B cell (primary cell): ENCODE data around the gene ST6GAL1. TPM values are rescaled to one million over a fixed set of nuclear protein-coding genes. Genes with fewer than 3 reads are reported as not detected.
A peak's percentile ranks its signal among the peaks of the same experiment; 100 is the strongest.

Experiments used
- ATAC-seq: fragments of 200-7000 bp; cut with Tn5 transposase; one replicate; pipeline ENCODE4 v1.10.0; 2021; ENCODE audit warnings: low read depth, mild to moderate bottlenecking, moderate number of reproducible peaks, moderate library complexity
- CTCF ChIA-PET: fragments of 350-600 bp; sonication (Branson Sonifier 250); formaldehyde crosslinking; loops from one replicate; lab custom pipeline; 2021; ENCODE audit warnings: antibody characterized with exemption, inconsistent platforms; lab: Charles Lee
- POLR2A ChIA-PET: fragments of 350-600 bp; sonication (Branson Sonifier 250); formaldehyde crosslinking; loops from one replicate; lab custom pipeline; 2021; ENCODE audit warnings: antibody characterized with exemption; lab: Charles Lee
- DNase-seq: peaks from one replicate; pipeline ENCODE4 v3.0.0; 2013
- H2AFZ ChIP-seq: 2 replicates; pipeline ENCODE4 v1.6.1; 2012; ENCODE audit warnings: mild to moderate bottlenecking, low read depth, low read length; ENCODE audit not compliant: insufficient read depth, poor library complexity, severe bottlenecking
- H3K27ac ChIP-seq, 2 donors: 1 replicate in 1 of 2; 2 replicates in 1 of 2; pipeline ENCODE4 v1.5.1; 2012 to 2013; ENCODE audit warnings: low read length in 2 of 2, mild to moderate bottlenecking in 2 of 2, moderate library complexity in 1 of 2
- H3K27me3 ChIP-seq, 4 experiments: fragments of 200-600 bp in 1 of 4; sonication (generic) in 1 of 4; replicated peaks in 1 of 4; 1 replicate in 2 of 4; 2 replicates in 2 of 4; pipeline versions ENCODE4 v1.6.1 to v1.7.0; 2013 to 2016; ENCODE audit warnings: low read length in 3 of 4, mild to moderate bottlenecking in 2 of 4, mixed read lengths in 1 of 4, moderate library complexity in 1 of 4; ENCODE audit not compliant: insufficient read depth in 4 of 4, control insufficient read depth in 3 of 4; ENCODE audit errors: control extremely low read depth in 1 of 4
- H3K36me3 ChIP-seq, 2 experiments: replicated peaks in 1 of 2; 1 replicate in 1 of 2; 2 replicates in 1 of 2; pipeline versions ENCODE4 v1.6.1 to v1.7.1; 2013; ENCODE audit warnings: low read length in 1 of 2; ENCODE audit not compliant: insufficient read depth in 2 of 2, control insufficient read depth in 1 of 2; ENCODE audit errors: control extremely low read depth in 1 of 2, extremely low read depth in 1 of 2
- H3K4me1 ChIP-seq, 2 donors: fragments of 200-600 bp in 1 of 2; sonication (generic) in 1 of 2; 1 replicate in 1 of 2; 2 replicates in 1 of 2; pipeline versions ENCODE4 v1.5.1 to v1.6.1; 2013 to 2017; ENCODE audit warnings: low read length in 2 of 2; ENCODE audit not compliant: control insufficient read depth in 2 of 2, insufficient read depth in 2 of 2
- H3K4me2 ChIP-seq: replicated peaks from 2 replicates; pipeline ENCODE3; 2012; ENCODE audit warnings: mild to moderate bottlenecking, low read depth, low read length; ENCODE audit not compliant: poor library complexity, severe bottlenecking
- H3K4me3 ChIP-seq, 5 experiments: fragments of 200-600 bp in 1 of 5; sonication (generic) in 1 of 5; 1 replicate in 3 of 5; 2 replicates in 2 of 5; pipeline versions ENCODE4 v1.5.1 to v1.7.0; 2011 to 2016; ENCODE audit warnings: low read length in 4 of 5, mild to moderate bottlenecking in 4 of 5, low read depth in 2 of 5, control low read depth in 1 of 5, moderate library complexity in 1 of 5; ENCODE audit not compliant: insufficient read depth in 1 of 5; ENCODE audit errors: control extremely low read depth in 1 of 5, extremely low read depth in 1 of 5
- H3K79me2 ChIP-seq: fragments of 200-600 bp; sonication (generic); one replicate; pipeline ENCODE4 v1.6.0; 2016; ENCODE audit warnings: low read length; ENCODE audit not compliant: control insufficient read depth, insufficient read depth
- H3K9ac ChIP-seq: fragments of 200-600 bp; sonication (generic); 2 replicates; pipeline ENCODE4 v1.6.1; 2017; ENCODE audit warnings: mild to moderate bottlenecking, low read length, moderate library complexity
- H3K9me3 ChIP-seq, 3 donors: one replicate each; pipeline versions ENCODE4 v1.6.1 to v1.7.1; 2013; ENCODE audit warnings: low read length in 2 of 3; ENCODE audit not compliant: control insufficient read depth in 2 of 3, insufficient read depth in 1 of 3; ENCODE audit errors: control extremely low read depth in 1 of 3
- H4K20me1 ChIP-seq: 2 replicates; pipeline ENCODE4 v1.6.0; 2012; ENCODE audit warnings: mild to moderate bottlenecking, low read length; ENCODE audit not compliant: insufficient read depth, control insufficient read depth, poor library complexity, severe bottlenecking
- H3K27ac Mint-ChIP-seq: one replicate; pipeline ENCODE4 v1.8.0; 2021; ENCODE audit warnings: mixed read lengths
- H3K27me3 Mint-ChIP-seq: one replicate; pipeline ENCODE4 v1.8.0; 2021; ENCODE audit warnings: mixed read lengths
- H3K4me1 Mint-ChIP-seq: one replicate; pipeline ENCODE4 v1.8.0; 2021; ENCODE audit warnings: mixed read lengths
- H3K4me3 Mint-ChIP-seq: one replicate; pipeline ENCODE4 v1.8.0; 2021; ENCODE audit warnings: mixed read lengths
- H3K9me3 Mint-ChIP-seq: one replicate; pipeline ENCODE4 v1.8.0; 2022; ENCODE audit warnings: mixed read lengths; ENCODE audit not compliant: insufficient read depth
- EZH2 ChIP-seq: IDR thresholded peaks from 2 replicates; pipeline ENCODE4 v1.6.1; 2012; ENCODE audit warnings: borderline replicate concordance, low read depth, mild to moderate bottlenecking, moderate library complexity, low read length; ENCODE audit not compliant: insufficient read depth, poor library complexity, severe bottlenecking
- WGBS: methylation state at CpG from one replicate; pipeline ENCODE4 v1.1.5; 2013; ENCODE audit warnings: missing lambda C conversion rate; ENCODE audit not compliant: insufficient coverage; 5-methylcytosine and 5-hydroxymethylcytosine counted together
- intact Hi-C: fragments of 100-400 bp; cut with micrococcal nuclease; formaldehyde crosslinking; loops from one replicate; pipeline ENCODE4 v1.10.0; 2022
- polyA plus RNA-seq: library from polyadenylated mRNA; depleted of rRNA; stranded (reverse); fragments of >200 nt; gene quantifications from 2 replicates; pipeline ENCODE4 v1.2.3, GENCODE V29; 2012
- total RNA-seq, 2 donors: library from RNA; stranded (reverse); fragments of 120-200 nt in 1 of 2; gene quantifications; 1 replicate in 1 of 2; 2 replicates in 1 of 2; pipeline versions ENCODE4 v1.2.3 to v1.2.4, GENCODE V29; 2013 to 2022
- TF ChIP-seq, protein P1 (sequence below): fragments of 200-600 bp; IDR thresholded peaks from one replicate; pipeline ENCODE4 v1.8.0; 2022; ENCODE audit warnings: antibody characterized with exemption, mild to moderate bottlenecking

The ST6GAL1 gene
- total and polyA plus RNA-seq, 2 donors (not counting 1 experiment from before 2014, with no cell fraction given) = 174 to 563 TPM

DNA sequence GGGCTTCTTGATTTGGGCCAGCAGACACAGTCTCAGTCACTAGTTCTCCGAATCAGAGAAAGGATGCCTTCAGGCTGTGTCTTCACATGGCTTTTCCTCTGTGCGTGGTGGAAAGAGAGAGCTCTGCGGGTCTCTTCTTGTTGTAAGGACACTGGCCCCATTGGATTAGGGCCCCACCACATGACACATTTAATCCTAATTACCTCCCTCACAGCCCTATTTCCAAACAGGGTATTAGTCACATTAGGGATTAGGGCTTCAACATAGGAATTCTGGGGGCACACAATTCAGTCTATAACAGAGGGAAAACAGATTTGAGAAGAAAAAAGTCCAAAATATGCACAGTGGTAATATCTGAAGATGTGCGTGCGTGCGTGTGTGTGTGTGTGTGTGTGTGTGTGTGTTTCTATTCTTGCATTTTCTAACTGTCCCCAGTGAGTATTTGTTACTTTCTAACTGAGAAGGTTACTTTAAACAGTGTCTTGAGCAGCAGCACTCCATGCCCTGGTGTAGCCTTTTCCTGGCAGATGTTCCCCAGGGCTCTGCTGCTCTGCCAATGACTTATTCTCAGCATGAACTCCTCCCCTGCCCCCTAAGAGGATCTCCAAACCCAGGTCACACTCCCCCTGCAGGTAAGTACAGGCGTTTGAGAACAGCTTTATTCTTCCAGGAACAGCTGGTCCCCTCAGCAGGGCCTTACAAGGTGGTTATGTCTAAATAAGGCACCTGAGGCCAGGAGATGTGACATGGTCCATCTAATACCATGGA lies 136.1 kb downstream of the ST6GAL1 start:
- H3K4me1 ChIP-seq = peaks cover 70 to 86% of the 10 kb centered on the region in 2 donors
- peaks cover 91% of the 10 kb centered on the region for H3K79me2 ChIP-seq
- no peaks in the 10 kb centered on the region for H3K9me3 ChIP-seq
- no peaks in the 10 kb centered on the region for H3K27me3 ChIP-seq
- CTCF ChIA-PET = interaction anchor here (0.5 to 3.6 kb wide), 15 partner anchors 7 to 217 kb away, joined by 3 to 24 read pairs (median 5); no protein-coding TSS in a partner anchor
- peak; percentile 31 for ATAC-seq
- H3K36me3 ChIP-seq = peaks cover 3 to 82% of the 10 kb centered on the region in 2 experiments
- no peak overlapping the region for H2AFZ ChIP-seq
- no peak for TF ChIP-seq EZH2
- TF ChIP-seq, protein P1, sequence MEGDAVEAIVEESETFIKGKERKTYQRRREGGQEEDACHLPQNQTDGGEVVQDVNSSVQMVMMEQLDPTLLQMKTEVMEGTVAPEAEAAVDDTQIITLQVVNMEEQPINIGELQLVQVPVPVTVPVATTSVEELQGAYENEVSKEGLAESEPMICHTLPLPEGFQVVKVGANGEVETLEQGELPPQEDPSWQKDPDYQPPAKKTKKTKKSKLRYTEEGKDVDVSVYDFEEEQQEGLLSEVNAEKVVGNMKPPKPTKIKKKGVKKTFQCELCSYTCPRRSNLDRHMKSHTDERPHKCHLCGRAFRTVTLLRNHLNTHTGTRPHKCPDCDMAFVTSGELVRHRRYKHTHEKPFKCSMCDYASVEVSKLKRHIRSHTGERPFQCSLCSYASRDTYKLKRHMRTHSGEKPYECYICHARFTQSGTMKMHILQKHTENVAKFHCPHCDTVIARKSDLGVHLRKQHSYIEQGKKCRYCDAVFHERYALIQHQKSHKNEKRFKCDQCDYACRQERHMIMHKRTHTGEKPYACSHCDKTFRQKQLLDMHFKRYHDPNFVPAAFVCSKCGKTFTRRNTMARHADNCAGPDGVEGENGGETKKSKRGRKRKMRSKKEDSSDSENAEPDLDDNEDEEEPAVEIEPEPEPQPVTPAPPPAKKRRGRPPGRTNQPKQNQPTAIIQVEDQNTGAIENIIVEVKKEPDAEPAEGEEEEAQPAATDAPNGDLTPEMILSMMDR = peak; percentile 40
- 73% methylated on average over 5 of the region's 7 CpGs for WGBS
- POLR2A ChIA-PET = interaction anchor here (0.5 to 2.9 kb wide), 7 partner anchors 21 to 259 kb away, joined by 3 to 17 read pairs (median 4); no protein-coding TSS in a partner anchor
- no peaks in the 10 kb centered on the region for H3K27me3 Mint-ChIP-seq
- H3K4me2 ChIP-seq = peak overlapping the region; percentile 71
- peak overlapping the region; percentile 97 for H3K27ac Mint-ChIP-seq
- H3K9ac ChIP-seq = peak overlapping the region; percentile 45
- peaks cover 87% of the 10 kb centered on the region for H3K4me1 Mint-ChIP-seq
- H3K4me3 ChIP-seq = peak overlapping the region in 3 of 5 experiments; percentile 19 to 45 (median 26)
- intact Hi-C loops = loop anchor here (1.0 to 5.0 kb wide), 3 partner anchors 36 to 135 kb away; partner anchors contain the start of gene RPL39L
- peak overlapping the region; percentile 81 for H3K4me3 Mint-ChIP-seq
- H3K27ac ChIP-seq = peak overlapping the region; percentile 97 to 98
- no peaks in the 10 kb centered on the region for H4K20me1 ChIP-seq
- no peaks in the 10 kb centered on the region for H3K9me3 Mint-ChIP-seq
- peak; percentile 87 for DNase-seq
